ENCODE results near the gene CTDSPL.

CTDSPL gene

GRCh38 chr3:37918627-37919026 lies 56.9 kb downstream of the CTDSPL start:
- no peak for DNase-seq

- DNase-seq, result no peak
Observed at GRCh38 chr3:37920156-37920699, 58.5 kb downstream of the CTDSPL start.

- no peak for DNase-seq
Observed at GRCh38 chr3:37921025-37921424, 59.3 kb downstream of the CTDSPL start.

GRCh38 chr3:37922721-37923568 lies 61.3 kb downstream of the CTDSPL start:
- no peak for DNase-seq

- DNase-seq, result no peak
Observed at GRCh38 chr3:37923569-37924040, 61.9 kb downstream of the CTDSPL start.

GRCh38 chr3:37924453-37924852 lies 62.8 kb downstream of the CTDSPL start:
- DNase-seq, result no peak

- DNase-seq, result no peak
Observed at GRCh38 chr3:37925157-37925556, 63.5 kb downstream of the CTDSPL start.

GRCh38 chr3:37926611-37927010 lies 64.9 kb downstream of the CTDSPL start:
- no peak for DNase-seq

- DNase-seq, result no peak
Observed at GRCh38 chr3:37930495-37930894, 68.8 kb downstream of the CTDSPL start.

- no peak for DNase-seq
Observed at GRCh38 chr3:37932505-37932904, 70.8 kb downstream of the CTDSPL start.

- DNase-seq, result no peak
Observed at GRCh38 chr3:37934631-37935289, 73.1 kb downstream of the CTDSPL start.

- DNase-seq, result no peak
Observed at GRCh38 chr3:37935290-37935668, 73.6 kb downstream of the CTDSPL start.

- no peak for DNase-seq
Observed at GRCh38 chr3:37935756-37936666, 74.3 kb downstream of the CTDSPL start.

- no peak for DNase-seq
Observed at GRCh38 chr3:37937156-37937555, 75.5 kb downstream of the CTDSPL start.

GRCh38 chr3:37938011-37938410 lies 76.3 kb downstream of the CTDSPL start:
- no peak for DNase-seq

GRCh38 chr3:37940242-37940908 lies 78.7 kb downstream of the CTDSPL start:
- DNase-seq, result no peak

- DNase-seq, result no peak
Observed at GRCh38 chr3:37941608-37942508, 80.2 kb downstream of the CTDSPL start.

- DNase-seq, result no peak
Observed at GRCh38 chr3:37942646-37943045, 81.0 kb downstream of the CTDSPL start.

- no peak for DNase-seq
Observed at GRCh38 chr3:37943126-37943525, 81.4 kb downstream of the CTDSPL start.

- no peak for DNase-seq
Observed at GRCh38 chr3:37943631-37944314, 82.1 kb downstream of the CTDSPL start.
